ENCODE results near the gene SDHA.

Gene SDHA

DNA sequence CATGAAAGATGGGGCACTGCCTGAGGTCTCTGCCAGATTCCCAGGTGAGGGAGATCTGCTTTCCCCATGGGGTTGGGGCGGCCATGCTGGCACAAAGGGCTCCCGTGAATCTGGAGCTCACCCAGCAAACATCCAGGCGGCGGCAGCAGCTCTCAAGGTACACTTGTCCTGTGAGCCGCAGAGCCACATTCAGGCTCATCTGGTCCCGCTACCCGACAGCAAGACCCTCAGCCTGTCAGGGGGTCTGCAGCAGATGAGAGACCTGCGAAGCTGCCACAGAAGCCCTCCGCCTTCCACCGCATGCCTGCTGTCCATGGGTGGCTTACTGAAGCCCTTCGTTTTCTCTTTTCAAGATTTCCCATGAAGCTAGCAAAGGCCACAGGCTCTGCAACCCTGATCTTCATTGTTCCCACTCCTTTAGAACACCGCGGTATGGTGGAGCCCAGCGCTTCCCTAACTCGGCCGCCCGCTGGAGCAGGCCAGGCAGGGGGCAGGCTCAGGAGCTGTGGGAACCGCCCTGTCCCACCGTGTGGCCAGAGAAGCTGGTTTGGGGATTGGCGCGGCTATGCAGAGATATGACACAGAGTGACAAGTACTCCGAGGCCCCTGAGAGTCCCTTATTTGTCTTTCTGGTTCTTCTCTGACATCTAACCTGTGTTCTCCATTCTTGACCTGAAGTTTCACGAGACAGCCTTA, 18.0 kb upstream of the SDHA start:
- Histone ChIP-seq H3K4me3 (no peak overlapping the region), H3K27ac (no peak overlapping the region)
- no peak for DNase-seq (ENCODE audit: low spot score)
- no peak for TF ChIP-seq CTCF (IDR thresholded peaks at IDR 0.05)

DNA sequence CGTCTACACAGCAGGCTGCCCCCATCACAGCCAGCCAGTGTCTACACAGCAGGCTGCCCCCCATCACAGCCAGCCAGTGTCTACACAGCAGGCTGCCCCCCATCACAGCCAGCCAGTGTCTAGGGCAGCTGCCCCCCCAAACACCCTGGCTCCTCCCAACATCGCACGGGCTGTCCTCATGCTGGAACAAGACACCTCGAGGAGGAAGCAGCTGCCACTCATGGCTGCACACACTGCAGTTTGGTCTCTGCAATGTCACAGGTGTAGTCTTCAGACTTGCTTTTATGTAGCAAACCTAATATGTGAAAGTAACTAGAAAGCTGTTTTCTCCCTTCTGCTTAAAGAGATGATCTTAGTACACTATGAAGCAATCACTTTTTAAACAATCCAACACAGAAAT, 17.1 kb upstream of the SDHA start:
- no peak for DNase-seq (ENCODE audit: low spot score)
- TF ChIP-seq CTCF (IDR thresholded peaks at IDR 0.05), result no peak
- Histone ChIP-seq H3K27ac (no peak overlapping the region), H3K4me3 (no peak overlapping the region)

DNA sequence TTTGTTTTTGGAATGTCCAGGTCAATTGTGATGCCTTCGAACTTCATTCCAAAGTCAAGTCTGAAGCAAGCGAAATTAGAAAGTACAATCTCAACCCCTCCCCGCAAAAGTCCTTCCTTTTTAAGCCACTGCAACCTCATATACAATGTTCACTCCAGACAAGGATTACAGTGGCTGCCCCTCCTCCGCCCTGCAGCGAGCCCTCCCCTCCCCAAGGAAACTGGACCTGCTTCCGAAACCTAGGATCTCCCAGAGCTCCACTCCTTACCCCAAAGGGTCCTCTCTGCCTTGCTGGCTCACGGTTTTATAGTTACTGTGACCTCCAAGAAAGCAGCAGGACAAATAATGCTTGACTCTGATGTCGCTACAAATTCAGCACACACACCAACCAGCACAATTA, 16.4 kb upstream of the SDHA start:
- TF ChIP-seq CTCF (IDR thresholded peaks at IDR 0.05), result no peak
- Histone ChIP-seq H3K4me3 (no peak overlapping the region), H3K27ac (no peak overlapping the region)
- DNase-seq (ENCODE audit: low spot score), result no peak

GRCh38 chr5:203246-203930, 14.7 kb upstream of the SDHA start:
- no peak for DNase-seq (ENCODE audit: low spot score)
- no peak overlapping the region for H3K4me3 ChIP-seq

DNA sequence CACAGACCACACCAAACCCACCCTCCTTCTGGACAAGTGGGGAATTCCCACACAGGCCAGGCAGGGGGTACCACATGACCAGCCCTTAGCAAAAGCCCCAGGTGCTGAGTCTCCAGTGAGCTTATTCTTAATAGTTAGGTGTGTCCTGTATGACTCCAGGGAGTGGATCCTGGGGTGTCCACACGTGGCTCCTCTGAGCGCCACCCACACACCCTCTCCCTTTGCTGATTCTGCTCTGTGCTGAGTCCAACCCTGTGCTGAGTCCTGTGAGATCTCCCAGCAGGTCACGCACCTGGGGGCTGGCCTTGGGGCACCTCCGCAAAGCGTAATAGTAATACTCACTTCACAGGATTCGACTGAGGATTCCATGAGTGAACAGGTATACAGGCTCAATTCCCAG, 14.1 kb upstream of the SDHA start:
- Histone ChIP-seq H3K27ac (no peak overlapping the region), H3K4me3 (no peak overlapping the region)
- TF ChIP-seq CTCF (IDR thresholded peaks at IDR 0.05), result no peak
- DNase-seq (ENCODE audit: low spot score), result no peak

More at GRCh38 chr5:203246-203930, 14.7 kb upstream of the SDHA start:
- TF ChIP-seq CTCF (IDR thresholded peaks at IDR 0.05), result no peak
- H3K27ac ChIP-seq, result no peak overlapping the region

- H3K27ac ChIP-seq, result no peak overlapping the region
- no peak for TF ChIP-seq CTCF (IDR thresholded peaks at IDR 0.05)
These were observed 13.7 kb upstream of the SDHA start for GRCh38 chr5:204462-204861.

More at GRCh38 chr5:204462-204861, 13.7 kb upstream of the SDHA start:
- no peak overlapping the region for H3K4me3 ChIP-seq
- no peak for DNase-seq (ENCODE audit: low spot score)

All from coronary artery (tissue), 2 donors.